Measurements from ENCODE around the gene C4B. TPM values are rescaled to one million over a fixed set of nuclear protein-coding genes. Genes with fewer than 3 reads are reported as not detected.
"Not testable (repeated sequence)": the region's sequence is repeated elsewhere in the genome, so short reads cannot be mapped to it uniquely, and the experiment has no call there.

C4B gene
- total RNA-seq, 3 donors from 2014 or later (not counting 1 experiment from before 2014, with no cell fraction given), result 4.0 to 5.1 (median 4.6) TPM

DNA sequence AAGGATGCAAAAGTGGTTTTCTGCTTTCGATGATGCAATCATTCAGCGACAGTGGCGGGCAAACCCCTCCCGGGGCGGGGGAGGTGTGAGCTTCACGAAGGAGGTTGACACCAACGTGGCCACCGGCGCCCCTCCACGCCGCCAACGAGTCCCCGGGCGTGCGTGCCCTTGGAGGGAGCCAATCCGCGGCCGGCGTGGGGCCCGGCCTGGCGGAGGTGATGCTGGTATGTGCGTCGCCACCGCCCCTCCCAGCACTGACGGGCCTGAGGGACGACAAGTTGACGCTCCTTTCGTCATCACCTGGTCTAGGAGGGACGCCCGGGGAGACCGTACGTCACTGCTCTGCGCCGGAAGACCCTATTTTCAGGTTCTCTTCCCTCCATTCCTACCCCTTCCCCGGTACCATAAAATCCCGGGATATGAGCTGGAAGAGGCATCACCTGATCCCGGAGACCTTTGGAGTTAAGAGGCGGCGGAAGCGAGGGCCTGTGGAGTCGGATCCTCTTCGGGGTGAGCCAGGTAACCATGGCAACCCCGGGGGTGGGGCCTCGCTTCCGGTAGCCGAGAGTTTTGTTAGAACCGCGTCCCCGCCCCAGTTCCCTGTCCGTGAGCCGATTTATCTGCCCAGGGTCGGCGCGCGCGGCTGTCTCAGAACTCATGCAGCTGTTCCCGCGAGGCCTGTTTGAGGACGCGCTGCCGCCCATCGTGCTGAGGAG is 42.4 kb upstream of the C4B start, which contains the start of gene DXO:
DXO (minus strand) TSS at position 146 of the 716 bp plus-strand sequence. CDS start 463 bp downstream, outside the sequence.
- Histone ChIP-seq H3K4me1 (ENCODE audit: control insufficient read depth, insufficient read depth, low read length) (peaks cover 23% of the 10 kb centered on the region), H3K27ac (ENCODE audit: low read length) (peak within 1 kb of the TSS; percentile 98), H3K27me3 (ENCODE audit: control insufficient read depth, insufficient read depth, low read length) (no peaks in the 10 kb centered on the region), H3K9me3 (ENCODE audit: control insufficient read depth, insufficient read depth, low read length) (no peaks in the 10 kb centered on the region), H3K36me3 (ENCODE audit: control insufficient read depth, insufficient read depth, low read length) (peaks cover 34% of the 10 kb centered on the region), H3K4me3 (ENCODE audit: low read length) (peak within 1 kb of the TSS; percentile 83)
- Mint-ChIP-seq H3K36me3 (no peaks in the 10 kb centered on the region), H3K9me3 (no peaks in the 10 kb centered on the region), H3K27me3 (ENCODE audit: low read depth in 2 of 2) (no peaks in the 10 kb centered on the region), H3K4me1 (peaks cover 20 to 39% of the 10 kb centered on the region in 2 donors), H3K4me3 (peak within 1 kb of the TSS; percentile 93), H3K27ac (peak within 1 kb of the TSS; percentile 93 to 97)
- intact Hi-C loops (cut with micrococcal nuclease), result loop anchor here (1.0 to 10.0 kb wide), 2 partner anchors 14 to 223 kb away; partner anchors contain the start of genes GPSM3, NELFE and PBX2
- WGBS (ENCODE audit: insufficient coverage), result under 1% methylated on average over 62 of the region's 62 CpGs
- TF ChIP-seq, protein P1, sequence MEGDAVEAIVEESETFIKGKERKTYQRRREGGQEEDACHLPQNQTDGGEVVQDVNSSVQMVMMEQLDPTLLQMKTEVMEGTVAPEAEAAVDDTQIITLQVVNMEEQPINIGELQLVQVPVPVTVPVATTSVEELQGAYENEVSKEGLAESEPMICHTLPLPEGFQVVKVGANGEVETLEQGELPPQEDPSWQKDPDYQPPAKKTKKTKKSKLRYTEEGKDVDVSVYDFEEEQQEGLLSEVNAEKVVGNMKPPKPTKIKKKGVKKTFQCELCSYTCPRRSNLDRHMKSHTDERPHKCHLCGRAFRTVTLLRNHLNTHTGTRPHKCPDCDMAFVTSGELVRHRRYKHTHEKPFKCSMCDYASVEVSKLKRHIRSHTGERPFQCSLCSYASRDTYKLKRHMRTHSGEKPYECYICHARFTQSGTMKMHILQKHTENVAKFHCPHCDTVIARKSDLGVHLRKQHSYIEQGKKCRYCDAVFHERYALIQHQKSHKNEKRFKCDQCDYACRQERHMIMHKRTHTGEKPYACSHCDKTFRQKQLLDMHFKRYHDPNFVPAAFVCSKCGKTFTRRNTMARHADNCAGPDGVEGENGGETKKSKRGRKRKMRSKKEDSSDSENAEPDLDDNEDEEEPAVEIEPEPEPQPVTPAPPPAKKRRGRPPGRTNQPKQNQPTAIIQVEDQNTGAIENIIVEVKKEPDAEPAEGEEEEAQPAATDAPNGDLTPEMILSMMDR (IDR thresholded peaks at IDR 0.05), result no peak
- DNase-seq (peak; percentile 99), ATAC-seq (peak; percentile 89 to 98 (median 92))

DNA sequence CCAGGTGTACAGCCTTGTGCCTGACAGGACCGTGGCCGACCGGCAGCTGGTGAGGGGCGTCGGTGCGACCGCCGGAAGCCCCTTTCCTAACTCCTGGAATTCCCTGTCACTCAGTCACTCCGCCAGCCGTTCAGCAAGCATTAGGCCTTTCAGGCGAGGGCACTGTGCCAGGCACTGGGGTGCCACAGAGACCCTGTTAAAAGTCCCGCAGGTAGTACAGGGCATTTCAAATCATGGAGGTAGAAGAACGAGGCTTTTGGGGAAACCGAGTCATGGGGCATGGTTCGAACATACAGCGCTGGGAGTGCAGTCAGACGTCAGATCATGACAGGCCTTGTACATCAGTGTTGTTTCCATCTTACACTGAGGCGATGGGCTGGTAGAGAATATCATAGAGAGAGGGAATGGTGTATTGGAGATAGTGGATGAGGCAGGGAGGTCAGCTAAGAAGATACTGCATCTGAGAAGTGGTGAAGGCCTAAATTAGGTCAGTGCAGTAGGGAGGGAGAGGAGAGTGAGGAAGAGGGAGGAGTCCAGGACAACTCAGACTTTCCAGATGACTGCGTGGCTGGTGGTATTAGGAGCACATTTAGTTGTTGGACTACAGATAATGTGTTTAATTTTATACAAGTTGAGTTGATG is 41.8 kb upstream of the C4B start:
- DNase-seq (no peak), ATAC-seq (no peak)
- H3K4me3 ChIP-seq (ENCODE audit: low read length), result peak overlapping the region; percentile 83
- Mint-ChIP-seq H3K9me3 (no peaks in the 10 kb centered on the region), H3K4me3 (peak overlapping the region; percentile 93), H3K27me3 (ENCODE audit: low read depth in 2 of 2) (no peaks in the 10 kb centered on the region), H3K27ac (peak overlapping the region; percentile 93 to 97), H3K36me3 (no peaks in the 10 kb centered on the region), H3K4me1 (peaks cover 20 to 39% of the 10 kb centered on the region in 2 donors)
- TF ChIP-seq, protein P1 (IDR thresholded peaks at IDR 0.05), result no peak
- H3K27me3 ChIP-seq (ENCODE audit: control insufficient read depth, insufficient read depth, low read length), result no peaks in the 10 kb centered on the region
- peaks cover 23% of the 10 kb centered on the region for H3K4me1 ChIP-seq (ENCODE audit: control insufficient read depth, insufficient read depth, low read length)
- H3K36me3 ChIP-seq (ENCODE audit: control insufficient read depth, insufficient read depth, low read length), result peaks cover 27% of the 10 kb centered on the region
- WGBS (ENCODE audit: insufficient coverage), result 13% methylated on average over 19 of the region's 19 CpGs
- peak overlapping the region; percentile 98 for H3K27ac ChIP-seq (ENCODE audit: low read length)
- no peaks in the 10 kb centered on the region for H3K9me3 ChIP-seq (ENCODE audit: control insufficient read depth, insufficient read depth, low read length)
- intact Hi-C loops (cut with micrococcal nuclease), result loop anchor here (1.0 to 10.0 kb wide), 2 partner anchors 15 to 222 kb away; partner anchors contain the start of genes GPSM3, NELFE and PBX2

DNA sequence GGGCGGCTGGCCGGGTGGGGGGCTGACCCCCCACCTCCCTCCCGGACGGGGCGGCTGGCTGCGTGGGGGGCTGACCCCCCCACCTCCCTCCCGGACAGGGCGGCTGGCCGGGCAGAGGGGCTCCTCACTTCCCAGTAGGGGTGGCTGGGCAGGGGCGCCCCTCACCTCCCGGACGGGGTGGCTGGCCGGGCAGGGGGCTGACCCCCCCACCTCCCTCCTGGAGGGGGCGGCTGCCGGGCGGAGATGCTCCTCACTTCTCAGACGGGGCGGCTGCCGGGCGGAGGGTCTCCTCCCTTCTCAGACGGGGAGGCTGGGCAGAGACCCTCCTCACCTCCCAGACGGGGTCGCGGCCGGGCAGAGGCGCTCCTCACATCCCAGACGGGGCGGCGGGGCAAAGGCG is 38.5 kb upstream of the C4B start:
- H3K4me1 ChIP-seq (ENCODE audit: control insufficient read depth, insufficient read depth, low read length), result peaks cover 15% of the 10 kb centered on the region
- not testable (repeated sequence) for H3K9me3 ChIP-seq (ENCODE audit: control insufficient read depth, insufficient read depth, low read length); H3K4me3 Mint-ChIP-seq; H3K27ac Mint-ChIP-seq; H3K36me3 ChIP-seq (ENCODE audit: control insufficient read depth, insufficient read depth, low read length); H3K4me3 ChIP-seq (ENCODE audit: low read length); H3K9me3 Mint-ChIP-seq; ATAC-seq; H3K27me3 Mint-ChIP-seq (ENCODE audit: low read depth in 2 of 2); H3K27me3 ChIP-seq (ENCODE audit: control insufficient read depth, insufficient read depth, low read length); H3K36me3 Mint-ChIP-seq; DNase-seq; H3K27ac ChIP-seq (ENCODE audit: low read length)
- H3K4me1 Mint-ChIP-seq, result peaks cover 14 to 30% of the 10 kb centered on the region in 2 donors
- intact Hi-C loops (cut with micrococcal nuclease), result loop anchor here (10.0 kb wide), 1 partner anchor 219 kb away; the partner anchor contains the start of genes GPSM3 and PBX2
- 97% methylated on average over 18 of the region's 30 CpGs for WGBS (ENCODE audit: insufficient coverage)

Data from natural killer cell (primary cell).